HG03457 (cell line): ENCODE results near the gene OPN4.
A peak's percentile ranks its signal among the peaks of the same experiment; 100 is the strongest.

Experiments used
- ATAC-seq: cut with Tn5 transposase; IDR thresholded peaks from one replicate; pipeline ENCODE4 v1.9.1; 2021; ENCODE audit warnings: moderate number of reproducible peaks; ENCODE audit not compliant: unreplicated experiment

OPN4 gene

GRCh38 chr10:86677374-86677773, 23.0 kb downstream of the OPN4 start:
- ATAC-seq, result no peak

GRCh38 chr10:86678999-86679792, 24.8 kb downstream of the OPN4 start:
- ATAC-seq, result no peak

GRCh38 chr10:86681047-86681446, 26.7 kb downstream of the OPN4 start:
- ATAC-seq, result no peak

GRCh38 chr10:86681722-86682386, 27.5 kb downstream of the OPN4 start:
- no peak for ATAC-seq

- ATAC-seq, result no peak
Measured at GRCh38 chr10:86682675-86683074, 28.3 kb downstream of the OPN4 start.

GRCh38 chr10:86684331-86685097, 30.2 kb downstream of the OPN4 start:
- no peak for ATAC-seq

GRCh38 chr10:86685416-86685815, 31.1 kb downstream of the OPN4 start:
- no peak for ATAC-seq

GRCh38 chr10:86685893-86686632, 31.7 kb downstream of the OPN4 start:
- no peak for ATAC-seq

GRCh38 chr10:86686972-86687371, 32.6 kb downstream of the OPN4 start:
- ATAC-seq, result no peak

- no peak for ATAC-seq
Measured at GRCh38 chr10:86687750-86688149, 33.4 kb downstream of the OPN4 start.

GRCh38 chr10:86688398-86688921, 34.1 kb downstream of the OPN4 start:
- peak; percentile 72 for ATAC-seq

GRCh38 chr10:86689146-86689545, 34.8 kb downstream of the OPN4 start:
- no peak for ATAC-seq

- ATAC-seq, result no peak
Measured at GRCh38 chr10:86690231-86690630, 35.9 kb downstream of the OPN4 start.

- no peak for ATAC-seq
Measured at GRCh38 chr10:86690657-86691084, 36.3 kb downstream of the OPN4 start.

GRCh38 chr10:86691333-86692022, 37.1 kb downstream of the OPN4 start:
- no peak for ATAC-seq

- ATAC-seq, result no peak
Measured at GRCh38 chr10:86692023-86692514, 37.7 kb downstream of the OPN4 start.

GRCh38 chr10:86692664-86693063, 38.3 kb downstream of the OPN4 start:
- no peak for ATAC-seq

- no peak for ATAC-seq
Measured at GRCh38 chr10:86693275-86693674, 38.9 kb downstream of the OPN4 start.

GRCh38 chr10:86693721-86694369, 39.5 kb downstream of the OPN4 start:
- ATAC-seq, result no peak
